Measurements from ENCODE around the gene MMP15.
"Not testable (repeated sequence)": the region's sequence is repeated elsewhere in the genome, so short reads cannot be mapped to it uniquely, and the experiment has no call there.

The MMP15 gene

DNA sequence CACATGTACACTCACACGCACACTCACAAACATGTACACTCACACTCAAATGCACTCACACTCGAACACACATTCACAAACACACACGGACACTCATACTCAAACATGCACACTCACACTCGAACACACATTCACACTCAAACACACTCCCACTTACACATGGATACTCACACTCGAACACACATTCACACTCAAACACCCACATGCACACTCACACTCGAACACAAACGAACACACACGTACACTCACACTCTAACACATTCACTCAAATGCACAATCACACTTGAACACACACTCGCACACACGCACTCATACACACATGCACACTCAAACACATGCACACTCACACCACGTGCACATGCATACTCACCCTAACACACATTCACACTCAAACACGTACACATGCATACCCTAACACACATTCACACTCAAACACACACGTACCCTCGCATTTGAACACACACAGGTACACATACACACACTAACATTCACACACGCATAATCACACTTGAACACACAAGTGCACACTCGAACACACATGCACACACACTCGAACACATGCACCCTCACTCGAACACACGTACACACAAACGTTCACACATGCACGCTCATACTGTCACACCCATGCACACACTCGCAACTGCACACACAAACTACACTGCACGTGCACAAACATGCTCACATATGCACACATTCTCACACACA is 61.8 kb downstream of the MMP15 start:
- Histone ChIP-seq H3K36me3 (ENCODE audit: insufficient read depth, low read depth, low read length) (no peaks in the 10 kb centered on the region), H3K27ac (ENCODE audit: low read length) (no peak overlapping the region), H3K4me3 (ENCODE audit: low read length) (no peak overlapping the region), H3K9me3 (ENCODE audit: insufficient read depth, low read depth, low read length) (no peaks in the 10 kb centered on the region), H3K4me1 (ENCODE audit: insufficient read depth, low read length) (0 out of 2 replicates have a peak, but pooled peaks cover 3% of the 10 kb centered on the region), H3K27me3 (ENCODE audit: insufficient read depth, low read length) (no peaks in the 10 kb centered on the region), H3K9ac (ENCODE audit: low read depth, low read length) (no peak overlapping the region)

DNA sequence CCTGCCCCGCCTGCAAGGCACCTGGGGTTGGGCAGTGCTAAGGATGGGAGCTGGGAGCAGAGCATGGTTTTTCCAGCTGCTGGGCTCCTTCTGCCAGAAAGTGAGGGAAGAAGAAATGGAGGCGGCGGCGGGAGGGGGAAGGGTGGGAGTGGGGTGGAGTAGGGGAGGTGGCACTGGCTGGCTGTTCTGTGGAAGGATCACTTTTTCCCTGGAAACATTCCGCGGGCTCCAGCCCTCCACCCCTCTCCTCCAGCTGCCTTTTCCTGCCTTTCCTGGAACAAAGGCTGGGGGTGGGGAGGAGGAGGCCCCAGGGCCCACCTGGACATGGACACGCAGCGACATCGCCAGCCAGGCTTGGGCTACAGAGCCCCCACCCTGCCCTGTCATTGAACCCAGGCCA is 62.5 kb downstream of the MMP15 start:
- H3K36me3 ChIP-seq (ENCODE audit: insufficient read depth, low read depth, low read length) = no peaks in the 10 kb centered on the region
- no peak overlapping the region for H3K9ac ChIP-seq (ENCODE audit: low read depth, low read length)
- no peak overlapping the region for H3K27ac ChIP-seq (ENCODE audit: low read length)
- H3K9me3 ChIP-seq (ENCODE audit: insufficient read depth, low read depth, low read length) = no peaks in the 10 kb centered on the region
- H3K27me3 ChIP-seq (ENCODE audit: insufficient read depth, low read length) = no peaks in the 10 kb centered on the region
- H3K4me3 ChIP-seq (ENCODE audit: low read length) = no peak overlapping the region
- 0 out of 2 replicates have a peak, but pooled peaks cover 3% of the 10 kb centered on the region for H3K4me1 ChIP-seq (ENCODE audit: insufficient read depth, low read length)

DNA sequence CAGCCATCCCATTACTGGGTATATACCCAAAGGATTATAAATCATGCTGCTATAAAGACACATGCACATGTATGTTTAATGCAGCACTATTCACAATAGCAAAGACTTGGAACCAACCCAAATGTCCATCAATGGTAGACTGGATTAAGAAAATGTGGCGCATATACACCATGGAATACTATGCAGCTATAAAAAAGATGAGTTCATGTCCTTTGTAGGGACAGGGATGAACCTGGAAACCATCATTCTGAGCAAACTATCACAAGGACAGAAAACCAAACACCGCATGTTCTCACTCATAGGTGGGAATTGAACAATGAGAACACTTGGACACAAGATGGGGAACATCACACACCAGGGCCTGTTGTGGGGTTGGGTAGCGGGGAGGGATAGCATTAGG is 64.8 kb downstream of the MMP15 start:
- H3K4me3 ChIP-seq (ENCODE audit: low read length); H3K9ac ChIP-seq (ENCODE audit: low read depth, low read length); H3K4me1 ChIP-seq (ENCODE audit: insufficient read depth, low read length); H3K27me3 ChIP-seq (ENCODE audit: insufficient read depth, low read length); H3K9me3 ChIP-seq (ENCODE audit: insufficient read depth, low read depth, low read length); H3K27ac ChIP-seq (ENCODE audit: low read length); H3K36me3 ChIP-seq (ENCODE audit: insufficient read depth, low read depth, low read length): not testable (repeated sequence)

DNA sequence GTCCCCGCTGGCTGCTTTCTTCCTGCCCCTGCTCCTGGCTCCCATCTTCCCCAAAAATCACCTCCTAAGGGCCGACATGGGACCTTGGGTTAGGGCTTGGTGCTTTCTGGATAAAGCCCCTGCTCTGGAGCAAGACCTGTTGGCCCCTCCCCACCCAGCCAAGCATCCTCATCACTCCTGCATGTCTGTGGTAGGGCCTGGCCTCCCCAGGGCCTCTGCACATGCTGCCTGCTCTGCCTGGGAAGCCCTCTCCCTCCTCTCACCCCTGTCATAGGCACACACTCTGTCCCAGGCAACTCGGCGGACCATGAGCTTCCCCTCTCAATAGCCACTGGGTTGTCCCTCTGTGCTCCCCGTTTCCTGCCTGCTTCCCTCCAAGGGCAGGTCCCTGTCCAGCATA is 68.5 kb downstream of the MMP15 start:
- no peaks in the 10 kb centered on the region for H3K4me1 ChIP-seq (ENCODE audit: insufficient read depth, low read length)
- no peak overlapping the region for H3K27ac ChIP-seq (ENCODE audit: low read length)
- H3K27me3 ChIP-seq (ENCODE audit: insufficient read depth, low read length) = no peaks in the 10 kb centered on the region
- H3K4me3 ChIP-seq (ENCODE audit: low read length) = no peak overlapping the region
- H3K9ac ChIP-seq (ENCODE audit: low read depth, low read length) = no peak overlapping the region
- H3K9me3 ChIP-seq (ENCODE audit: insufficient read depth, low read depth, low read length) = no peaks in the 10 kb centered on the region
- H3K36me3 ChIP-seq (ENCODE audit: insufficient read depth, low read depth, low read length) = no peaks in the 10 kb centered on the region

DNA sequence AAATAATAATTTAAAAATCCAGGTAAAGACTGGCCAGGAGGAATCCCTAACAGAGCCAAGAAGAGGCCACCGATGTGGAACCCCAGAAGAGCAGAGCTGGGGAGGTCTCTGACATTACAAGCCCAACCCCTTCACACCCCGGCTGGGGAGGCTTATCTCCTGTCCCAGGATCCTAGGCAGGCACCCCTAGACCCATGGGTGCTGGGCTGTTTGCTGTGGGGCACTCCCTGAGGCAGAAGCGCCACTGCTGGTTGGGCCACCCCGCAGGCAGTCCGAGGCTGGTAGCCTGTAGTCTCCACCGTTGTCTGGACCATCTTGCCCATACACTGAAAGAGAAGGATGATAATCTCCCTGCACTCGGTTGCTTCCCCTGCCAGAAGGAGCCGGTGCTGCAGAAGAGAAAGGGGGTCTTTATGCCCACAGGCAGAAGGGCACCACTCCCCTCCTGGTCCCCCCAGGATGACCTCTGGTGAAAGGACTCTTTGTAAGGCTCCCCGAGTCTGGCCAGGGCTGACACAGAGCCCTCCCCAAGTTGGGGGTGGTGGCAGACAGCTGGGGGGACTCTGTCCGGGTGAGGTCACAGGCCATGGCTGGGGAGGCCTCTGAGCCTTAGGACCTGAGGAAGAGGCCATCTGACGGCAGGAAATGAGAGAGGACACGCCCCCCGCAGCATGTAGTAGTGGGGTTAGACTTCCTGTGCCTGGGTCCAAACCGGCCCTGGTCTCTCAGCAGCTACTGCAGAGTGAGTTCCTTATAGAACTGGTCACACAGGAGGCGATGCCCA is 69.4 kb downstream of the MMP15 start:
- Histone ChIP-seq H3K9ac (ENCODE audit: low read depth, low read length) (no peak overlapping the region), H3K4me3 (ENCODE audit: low read length) (no peak overlapping the region), H3K9me3 (ENCODE audit: insufficient read depth, low read depth, low read length) (no peaks in the 10 kb centered on the region), H3K36me3 (ENCODE audit: insufficient read depth, low read depth, low read length) (no peaks in the 10 kb centered on the region), H3K27ac (ENCODE audit: low read length) (no peak overlapping the region), H3K27me3 (ENCODE audit: insufficient read depth, low read length) (no peaks in the 10 kb centered on the region), H3K4me1 (ENCODE audit: insufficient read depth, low read length) (no peaks in the 10 kb centered on the region)

DNA sequence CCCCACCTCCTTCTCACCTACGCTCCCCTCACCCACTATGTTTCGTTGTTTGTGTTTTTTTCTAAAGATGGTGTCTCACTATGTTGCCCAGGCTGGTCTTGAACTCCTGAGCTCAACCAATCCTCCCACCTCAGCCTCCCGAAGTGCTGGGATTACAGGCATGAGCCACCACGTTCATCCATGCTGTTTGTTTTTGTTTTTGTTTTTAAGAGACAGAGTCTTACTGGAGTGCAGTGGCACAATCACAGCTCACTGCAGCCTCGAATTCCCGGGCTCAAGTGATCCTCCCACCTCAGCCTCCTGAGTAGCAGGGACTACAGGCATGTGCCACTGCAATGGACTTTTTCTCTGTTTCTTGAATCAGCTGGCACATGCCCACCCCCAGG is 70.0 kb downstream of the MMP15 start:
- not testable (repeated sequence) for H3K27me3 ChIP-seq (ENCODE audit: insufficient read depth, low read length); H3K9me3 ChIP-seq (ENCODE audit: insufficient read depth, low read depth, low read length); H3K27ac ChIP-seq (ENCODE audit: low read length); H3K4me1 ChIP-seq (ENCODE audit: insufficient read depth, low read length); H3K9ac ChIP-seq (ENCODE audit: low read depth, low read length); H3K4me3 ChIP-seq (ENCODE audit: low read length); H3K36me3 ChIP-seq (ENCODE audit: insufficient read depth, low read depth, low read length)

DNA sequence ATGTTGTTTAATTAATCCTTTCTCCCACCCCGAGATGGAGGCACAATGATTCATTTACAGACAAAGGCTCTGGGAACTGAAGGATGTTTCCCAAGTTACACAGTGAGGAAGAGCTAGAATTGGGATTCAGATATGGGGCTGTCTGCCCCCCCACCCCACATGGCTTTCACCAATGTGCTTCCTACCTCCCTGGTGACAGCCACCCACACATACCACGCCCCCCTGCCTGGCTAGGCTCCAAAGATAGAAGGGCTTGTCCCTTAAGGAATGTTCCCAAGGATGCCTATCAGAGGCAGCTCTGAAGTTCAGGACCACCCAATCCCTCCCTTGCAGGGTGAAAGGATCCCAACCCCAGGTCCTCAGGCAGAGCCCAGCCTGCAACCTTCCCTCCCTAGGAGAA is 70.7 kb downstream of the MMP15 start:
- H3K27me3 ChIP-seq (ENCODE audit: insufficient read depth, low read length) = no peaks in the 10 kb centered on the region
- no peak overlapping the region for H3K9ac ChIP-seq (ENCODE audit: low read depth, low read length)
- H3K27ac ChIP-seq (ENCODE audit: low read length) = no peak overlapping the region
- H3K4me3 ChIP-seq (ENCODE audit: low read length) = no peak overlapping the region
- no peaks in the 10 kb centered on the region for H3K36me3 ChIP-seq (ENCODE audit: insufficient read depth, low read depth, low read length)
- no peaks in the 10 kb centered on the region for H3K4me1 ChIP-seq (ENCODE audit: insufficient read depth, low read length)
- no peaks in the 10 kb centered on the region for H3K9me3 ChIP-seq (ENCODE audit: insufficient read depth, low read depth, low read length)
